Suprapubic skin (tissue), 4 donors: ENCODE measurements around the gene LSM14A. TPM values are rescaled to one million over a fixed set of nuclear protein-coding genes. Genes with fewer than 3 reads are reported as not detected.
"Not testable (repeated sequence)": the region's sequence is repeated elsewhere in the genome, so short reads cannot be mapped to it uniquely, and the experiment has no call there.

Experiments
- DNase-seq, 2 donors: peaks; one replicate each; pipeline ENCODE4 v3.0.0-alpha.2; 2019; ENCODE audit warnings: low spot score in 2 of 2
- H3K27ac ChIP-seq: fragments of 200-600 bp; sonication (generic); one replicate; pipeline ENCODE4 v1.5.1; 2019
- H3K27me3 ChIP-seq: fragments of 200-600 bp; sonication (generic); one replicate; pipeline ENCODE4 v1.5.1; 2019
- H3K36me3 ChIP-seq: fragments of 200-600 bp; sonication (generic); one replicate; pipeline ENCODE4 v1.5.1; 2019
- H3K4me1 ChIP-seq: fragments of 200-600 bp; sonication (generic); one replicate; pipeline ENCODE4 v1.5.1; 2019
- H3K4me3 ChIP-seq: fragments of 200-600 bp; sonication (generic); one replicate; pipeline ENCODE4 v1.5.1; 2019; ENCODE audit warnings: mild to moderate bottlenecking
- H3K9me3 ChIP-seq: fragments of 200-600 bp; sonication (generic); one replicate; pipeline ENCODE4 v1.5.1; 2019
- EP300 ChIP-seq: sonication (generic); formaldehyde crosslinking; IDR thresholded peaks from one replicate; pipeline ENCODE4 v1.6.1; 2017; ENCODE audit warnings: antibody characterized with exemption
- POLR2A ChIP-seq, 2 donors: fragments of 450-650 bp; IDR thresholded peaks; one replicate each; pipeline ENCODE4 v1.6.1; 2017; ENCODE audit warnings: antibody characterized with exemption in 2 of 2, mild to moderate bottlenecking in 2 of 2, moderate library complexity in 2 of 2
- POLR2AphosphoS5 ChIP-seq, 3 donors: sonication (generic); formaldehyde crosslinking; IDR thresholded peaks; one replicate each; pipeline ENCODE4 v1.6.1; 2017; ENCODE audit warnings: antibody characterized with exemption in 3 of 3
- WGBS: methylation state at CpG from one replicate; pipeline ENCODE4 v1.1.5; 2018; 5-methylcytosine and 5-hydroxymethylcytosine counted together
- total RNA-seq, 4 donors: library from RNA; depleted of rRNA; stranded (reverse); fragments of >200 nt; gene quantifications; one replicate each; pipeline ENCODE4 v1.1.0, GENCODE V29; 2016
- TF ChIP-seq, protein P1 (sequence below), 2 donors: fragments of 200-600 bp in 1 of 2; fragments of 450-650 bp in 1 of 2; sonication (generic) in 1 of 2; IDR thresholded peaks; one replicate each; pipeline ENCODE4 v1.5.1; 2016 to 2019; ENCODE audit warnings: antibody characterized with exemption in 2 of 2, mild to moderate bottlenecking in 1 of 2, moderate library complexity in 1 of 2

LSM14A gene
- total RNA-seq, 4 donors from 2014 or later = 107 to 156 (median 116) TPM

DNA sequence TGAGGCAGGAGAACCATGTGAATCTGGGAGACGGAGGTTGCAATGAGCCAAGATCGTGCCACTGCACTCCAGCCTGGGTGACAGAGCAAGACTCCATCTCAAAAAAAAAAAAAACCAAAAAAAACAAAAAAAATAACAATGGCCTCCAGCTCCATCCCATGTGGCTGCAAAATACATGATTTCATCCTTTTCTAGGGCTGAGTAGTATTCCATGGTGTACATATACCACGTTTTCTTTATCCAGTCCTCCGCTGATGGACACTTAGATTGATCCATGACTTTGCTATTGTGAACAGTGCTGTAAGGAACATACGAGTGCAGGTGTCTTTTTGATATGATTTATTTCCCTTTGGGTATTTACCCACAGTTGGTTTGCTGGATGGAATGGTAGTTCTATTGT, 20.9 kb upstream of the LSM14A start:
- no peaks in the 10 kb centered on the region for H3K9me3 ChIP-seq
- no peak for DNase-seq
- H3K27ac ChIP-seq = no peak overlapping the region
- no peaks in the 10 kb centered on the region for H3K27me3 ChIP-seq
- 87% methylated on average over 5 of the region's 5 CpGs for WGBS
- H3K4me1 ChIP-seq = no peaks in the 10 kb centered on the region
- no peak overlapping the region for H3K4me3 ChIP-seq
- TF ChIP-seq, protein P1, sequence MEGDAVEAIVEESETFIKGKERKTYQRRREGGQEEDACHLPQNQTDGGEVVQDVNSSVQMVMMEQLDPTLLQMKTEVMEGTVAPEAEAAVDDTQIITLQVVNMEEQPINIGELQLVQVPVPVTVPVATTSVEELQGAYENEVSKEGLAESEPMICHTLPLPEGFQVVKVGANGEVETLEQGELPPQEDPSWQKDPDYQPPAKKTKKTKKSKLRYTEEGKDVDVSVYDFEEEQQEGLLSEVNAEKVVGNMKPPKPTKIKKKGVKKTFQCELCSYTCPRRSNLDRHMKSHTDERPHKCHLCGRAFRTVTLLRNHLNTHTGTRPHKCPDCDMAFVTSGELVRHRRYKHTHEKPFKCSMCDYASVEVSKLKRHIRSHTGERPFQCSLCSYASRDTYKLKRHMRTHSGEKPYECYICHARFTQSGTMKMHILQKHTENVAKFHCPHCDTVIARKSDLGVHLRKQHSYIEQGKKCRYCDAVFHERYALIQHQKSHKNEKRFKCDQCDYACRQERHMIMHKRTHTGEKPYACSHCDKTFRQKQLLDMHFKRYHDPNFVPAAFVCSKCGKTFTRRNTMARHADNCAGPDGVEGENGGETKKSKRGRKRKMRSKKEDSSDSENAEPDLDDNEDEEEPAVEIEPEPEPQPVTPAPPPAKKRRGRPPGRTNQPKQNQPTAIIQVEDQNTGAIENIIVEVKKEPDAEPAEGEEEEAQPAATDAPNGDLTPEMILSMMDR (IDR thresholded peaks at IDR 0.05) = no peak
- TF ChIP-seq EP300 = no peak
- H3K36me3 ChIP-seq = no peaks in the 10 kb centered on the region

DNA sequence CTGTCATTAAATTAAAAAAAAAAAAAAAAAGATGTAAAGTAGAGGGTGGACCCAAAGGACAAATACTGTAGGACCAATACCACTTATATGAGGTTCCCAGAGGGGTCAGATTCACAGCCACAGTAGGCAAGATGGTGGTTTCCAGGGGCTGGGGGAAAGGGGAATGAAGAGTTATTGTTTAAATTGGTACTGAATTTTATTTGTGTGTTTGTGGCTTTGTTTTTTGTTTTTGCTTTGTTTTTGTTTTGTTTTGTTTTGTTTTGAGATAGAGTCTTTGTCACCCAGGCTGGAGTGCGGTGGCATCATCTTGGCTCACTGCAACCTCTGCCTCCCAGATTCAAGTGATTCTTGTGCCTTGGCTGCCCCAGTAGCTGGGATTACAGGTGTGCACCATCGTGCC, 17.9 kb upstream of the LSM14A start:
- no peaks in the 10 kb centered on the region for H3K9me3 ChIP-seq
- H3K36me3 ChIP-seq = no peaks in the 10 kb centered on the region
- H3K27ac ChIP-seq = no peak overlapping the region
- no peak for TF ChIP-seq POLR2AphosphoS5 (IDR thresholded peaks at IDR 0.05)
- TF ChIP-seq POLR2A (IDR thresholded peaks at IDR 0.05) = no peak
- no peak for TF ChIP-seq EP300
- TF ChIP-seq, protein P1 (IDR thresholded peaks at IDR 0.05) = no peak
- no peak for DNase-seq
- no peak overlapping the region for H3K4me3 ChIP-seq
- WGBS = 81% methylated on average over 2 of the region's 2 CpGs
- H3K27me3 ChIP-seq = no peaks in the 10 kb centered on the region
- H3K4me1 ChIP-seq = no peaks in the 10 kb centered on the region

- TF ChIP-seq POLR2A (IDR thresholded peaks at IDR 0.05) (no peak), EP300 (no peak), POLR2AphosphoS5 (IDR thresholded peaks at IDR 0.05) (no peak)
- TF ChIP-seq, protein P1 (IDR thresholded peaks at IDR 0.05) = no peak
- Histone ChIP-seq H3K27ac (no peak overlapping the region), H3K36me3 (no peaks in the 10 kb centered on the region), H3K27me3 (no peaks in the 10 kb centered on the region), H3K4me3 (no peak overlapping the region), H3K9me3 (no peaks in the 10 kb centered on the region), H3K4me1 (no peaks in the 10 kb centered on the region)
- DNase-seq = no peak
- 84% methylated on average over 5 of the region's 5 CpGs for WGBS
Observed at GRCh38 chr19:34155686-34156085, 16.6 kb upstream of the LSM14A start.

- not testable (repeated sequence) for H3K27me3 ChIP-seq, H3K4me1 ChIP-seq, H3K27ac ChIP-seq, DNase-seq, H3K9me3 ChIP-seq, H3K4me3 ChIP-seq, H3K36me3 ChIP-seq
- 85% methylated on average over 6 of the region's 7 CpGs for WGBS
Observed at GRCh38 chr19:34158966-34159365, 13.3 kb upstream of the LSM14A start.

- H3K27ac ChIP-seq, H3K27me3 ChIP-seq, H3K9me3 ChIP-seq, H3K4me3 ChIP-seq, DNase-seq, H3K4me1 ChIP-seq, H3K36me3 ChIP-seq: not testable (repeated sequence)
- 87% methylated on average over 5 of the region's 5 CpGs for WGBS
Observed at GRCh38 chr19:34159541-34159940, 12.8 kb upstream of the LSM14A start.

- 88% methylated on average over 2 of the region's 2 CpGs for WGBS
- DNase-seq, H3K36me3 ChIP-seq, H3K4me1 ChIP-seq, H3K27ac ChIP-seq, H3K27me3 ChIP-seq, H3K4me3 ChIP-seq, H3K9me3 ChIP-seq: not testable (repeated sequence)
Observed at GRCh38 chr19:34161902-34162301, 10.4 kb upstream of the LSM14A start.

GRCh38 chr19:34165295-34165738, 7.0 kb upstream of the LSM14A start:
- Histone ChIP-seq H3K9me3 (no peaks in the 10 kb centered on the region), H3K4me1 (no peaks in the 10 kb centered on the region), H3K27me3 (no peaks in the 10 kb centered on the region), H3K4me3 (no peak overlapping the region), H3K36me3 (no peaks in the 10 kb centered on the region), H3K27ac (no peak overlapping the region)
- WGBS = 80% methylated on average over 8 of the region's 8 CpGs
- TF ChIP-seq POLR2AphosphoS5 (IDR thresholded peaks at IDR 0.05) (no peak), POLR2A (IDR thresholded peaks at IDR 0.05) (no peak), EP300 (no peak)
- TF ChIP-seq, protein P1 (IDR thresholded peaks at IDR 0.05) = no peak
- DNase-seq = no peak

- not testable (repeated sequence) for H3K4me3 ChIP-seq, H3K36me3 ChIP-seq
Observed at GRCh38 chr19:34169475-34170199, 2.7 kb upstream of the LSM14A start.

More at GRCh38 chr19:34169475-34170199, 2.7 kb upstream of the LSM14A start:
- H3K27ac ChIP-seq, DNase-seq, H3K9me3 ChIP-seq, H3K27me3 ChIP-seq: not testable (repeated sequence)
- 92% methylated on average over 12 of the region's 12 CpGs for WGBS
- peaks cover 24% of the 10 kb centered on the region for H3K4me1 ChIP-seq
